HepG2 (cell line): ENCODE data around the gene TRIM15. TPM values are rescaled to one million over a fixed set of nuclear protein-coding genes. Genes with fewer than 3 reads are reported as not detected.

Experiments used
- ATAC-seq: fragments of 200-7000 bp; cut with Tn5 transposase; 3 replicates; pipeline ENCODE4 v1.9.1; 2020; ENCODE audit warnings: mild to moderate bottlenecking, moderate library complexity
- BruUV-seq: library from RNA; stranded (reverse); fragments of 400-500 nt; replicated peaks from 2 replicates; lab custom pipeline; 2021; lab: Mats Ljungman, UMichigan
- CTCF ChIA-PET: fragments of 300-600 bp; formaldehyde crosslinking; extraction: SDS; loops from one replicate; lab custom pipeline; 2021; ENCODE audit warnings: low total read pairs, inconsistent platforms, low intra/inter-chr PET ratio; lab: Yijun Ruan, JAX
- POLR2A ChIA-PET: fragments of 350-600 bp; sonication (Branson Sonifier 250); formaldehyde crosslinking; loops from one replicate; lab custom pipeline; 2020; ENCODE audit warnings: antibody characterized with exemption, inconsistent platforms; lab: Yijun Ruan, JAX
- DNase-seq: peaks from one replicate; pipeline ENCODE4 v3.0.0-alpha.2; 2015; ENCODE audit warnings: low spot score
- FAIRE-seq: peaks from 3 replicates; lab custom pipeline; 2011; peaks lifted over from hg19 to GRCh38; lab: Jason Lieb, UNC
- H2AFZ ChIP-seq: one replicate; pipeline ENCODE4 v1.6.1; 2011; ENCODE audit warnings: low read length, inconsistent platforms
- H3K27ac ChIP-seq: fragments of 300-600 bp; 3 replicates; pipeline ENCODE4 v1.8.0; 2011; ENCODE audit warnings: mixed run types, mild to moderate bottlenecking, mixed read lengths, low read length, inconsistent platforms; ENCODE audit not compliant: insufficient read depth; ENCODE audit errors: extremely low read length
- H3K27me3 ChIP-seq, 2 experiments: fragments of 200-600 bp in 1 of 2; 2 replicates in 1 of 2; 3 replicates in 1 of 2; pipeline versions ENCODE4 v1.6.0 to v1.8.0; 2011; ENCODE audit warnings: low read length in 2 of 2, mild to moderate bottlenecking in 2 of 2, moderate library complexity in 2 of 2, inconsistent platforms in 1 of 2; ENCODE audit not compliant: insufficient read depth in 2 of 2, control insufficient read depth in 1 of 2
- H3K36me3 ChIP-seq, 2 experiments: fragments of 200-600 bp in 1 of 2; replicated peaks in 1 of 2; 2 replicates in 1 of 2; 3 replicates in 1 of 2; pipeline versions ENCODE4 v1.5.1 to v1.8.0; 2011; ENCODE audit warnings: low read length in 2 of 2, inconsistent platforms in 1 of 2; ENCODE audit not compliant: insufficient read depth in 2 of 2, control insufficient read depth in 1 of 2
- H3K4me1 ChIP-seq: 2 replicates; pipeline ENCODE4 v1.5.1; 2012; ENCODE audit warnings: low read length, inconsistent platforms; ENCODE audit not compliant: insufficient read depth
- H3K4me2 ChIP-seq: 2 replicates; pipeline ENCODE4 v1.6.0; 2011; ENCODE audit warnings: low read depth, low read length, inconsistent platforms
- H3K4me3 ChIP-seq, 3 experiments: fragments of 200-600 bp in 1 of 3; sonication (generic), shearing (Covaris generic) in 1 of 3; replicated peaks in 1 of 3; 2 replicates each; pipeline ENCODE4 v1.5.1; 2011 to 2016; ENCODE audit warnings: low read length in 3 of 3, inconsistent platforms in 2 of 3, low read depth in 2 of 3, mild to moderate bottlenecking in 2 of 3, control low read depth in 1 of 3, mixed read lengths in 1 of 3; ENCODE audit not compliant: insufficient read depth in 1 of 3
- H3K79me2 ChIP-seq: one replicate; pipeline ENCODE4 v1.6.1; 2011; ENCODE audit warnings: low read length, inconsistent platforms; ENCODE audit not compliant: insufficient read depth
- H3K9ac ChIP-seq: 2 replicates; pipeline ENCODE4 v1.6.0; 2011; ENCODE audit warnings: mild to moderate bottlenecking, low read depth, low read length, inconsistent platforms; ENCODE audit not compliant: insufficient read depth
- H3K9me3 ChIP-seq: 2 replicates; pipeline ENCODE4 v1.5.1; 2012; ENCODE audit warnings: mild to moderate bottlenecking, low read length
- H4K20me1 ChIP-seq: 2 replicates; pipeline ENCODE4 v1.6.0; 2011; ENCODE audit warnings: inconsistent platforms, mild to moderate bottlenecking, low read length, moderate library complexity; ENCODE audit not compliant: insufficient read depth
- ADNP ChIP-seq: sonication (generic); formaldehyde crosslinking; IDR thresholded peaks from 2 replicates; pipeline ENCODE4 v1.4.0; 2020; ENCODE audit warnings: missing genetic modification reagents
- HOXA3 ChIP-seq: sonication (generic); formaldehyde crosslinking; IDR thresholded peaks from 2 replicates; pipeline ENCODE4 v1.5.0; 2020; ENCODE audit warnings: missing genetic modification reagents
- MAF1 ChIP-seq: sonication (generic); formaldehyde crosslinking; IDR thresholded peaks from 2 replicates; pipeline ENCODE4 v1.5.0; 2020; ENCODE audit warnings: missing genetic modification reagents, borderline replicate concordance
- NAIF1 ChIP-seq: sonication (generic); formaldehyde crosslinking; IDR thresholded peaks from 2 replicates; pipeline ENCODE4 v1.5.0; 2020; ENCODE audit warnings: mild to moderate bottlenecking, missing genetic modification reagents, borderline replicate concordance
- NFYC ChIP-seq: IDR thresholded peaks from 2 replicates; pipeline ENCODE4 v1.6.1; 2016; ENCODE audit warnings: missing genetic modification reagents, missing compliant biosample characterization
- PHF21A ChIP-seq: sonication (generic); formaldehyde crosslinking; IDR thresholded peaks from 2 replicates; pipeline ENCODE4 v1.5.0; 2020; ENCODE audit warnings: mild to moderate bottlenecking, missing genetic modification reagents
- SMARCC2 ChIP-seq: fragments of 450-650 bp; IDR thresholded peaks from 2 replicates; pipeline ENCODE4 v1.6.1; 2017; ENCODE audit warnings: antibody characterized with exemption, mild to moderate bottlenecking
- TMF1 ChIP-seq: sonication (generic); formaldehyde crosslinking; IDR thresholded peaks from 2 replicates; pipeline ENCODE4 v1.8.1; 2022; ENCODE audit warnings: low read depth, missing genetic modification reagents
- ZNF136 ChIP-seq: sonication (generic); formaldehyde crosslinking; IDR thresholded peaks from 2 replicates; pipeline ENCODE4 v1.8.1; 2022; ENCODE audit warnings: low read depth, mild to moderate bottlenecking, moderate library complexity, missing genetic modification reagents
- ZNF3 ChIP-seq: IDR thresholded peaks from 2 replicates; pipeline ENCODE4 v1.7.0; 2017; ENCODE audit warnings: inconsistent platforms
- ZNF616 ChIP-seq: sonication (generic); formaldehyde crosslinking; IDR thresholded peaks from 2 replicates; pipeline ENCODE4 v1.5.0; 2020; ENCODE audit warnings: low read depth, mild to moderate bottlenecking, missing genetic modification reagents
- ZNF703 ChIP-seq: sonication (generic); formaldehyde crosslinking; IDR thresholded peaks from 2 replicates; pipeline ENCODE4 v1.5.1; 2020; ENCODE audit warnings: missing genetic modification reagents, mild to moderate bottlenecking, moderate library complexity, borderline replicate concordance
- ZNF709 ChIP-seq: sonication (generic); formaldehyde crosslinking; IDR thresholded peaks from 2 replicates; pipeline ENCODE4 v1.5.0; 2020; ENCODE audit warnings: mild to moderate bottlenecking, missing genetic modification reagents
- WGBS: methylation state at CpG from one replicate; pipeline ENCODE4 v1.1.6; 2017; ENCODE audit warnings: low lambda C conversion rate; 5-methylcytosine and 5-hydroxymethylcytosine counted together
- in situ Hi-C: cut with HindIII; loops from 2 replicates; pipeline ENCODE4 v1.10.0; 2017; ENCODE audit warnings: low pct_unique_long_range_greater_than_20kb; ENCODE audit not compliant: extremely low pct_ligation_motif_present
- intact Hi-C: fragments of 100-400 bp; cut with micrococcal nuclease; formaldehyde crosslinking; loops from one replicate; pipeline ENCODE4 v1.10.0; 2022; ENCODE audit not compliant: unreplicated experiment
- polyA plus RNA-seq, 8 experiments: library from polyadenylated mRNA; depleted of rRNA in 3 of 8; stranded (reverse) in 7 of 8; unstranded in 1 of 8; fragments of >200 nt; fragmentation: Illumina TruSeq in 4 of 8; extraction: Trizol in 4 of 8; gene quantifications; 2 replicates each; pipeline versions ENCODE4 v1.2.1 to v1.2.3, GENCODE V29; 2011 to 2016; ENCODE audit warnings: low read depth in 4 of 8, missing spikeins in 1 of 8, mixed read lengths in 1 of 8; ENCODE audit not compliant: insufficient read depth in 1 of 8
- total RNA-seq, 5 experiments: library from RNA; depleted of rRNA; stranded (reverse); fragments of >200 nt; fragmentation: Illumina TruSeq; extraction: Trizol; gene quantifications; 2 replicates each; pipeline ENCODE4 v1.2.3, GENCODE V29; 2016; ENCODE audit warnings: low read depth in 1 of 5
- TF ChIP-seq, protein P1 (sequence below): sonication (generic); formaldehyde crosslinking; IDR thresholded peaks from 2 replicates; pipeline ENCODE4 v1.4.0; 2020; ENCODE audit warnings: mild to moderate bottlenecking, missing genetic modification reagents
- TF ChIP-seq, protein P2 (sequence below): sonication (generic); formaldehyde crosslinking; IDR thresholded peaks from 2 replicates; pipeline ENCODE4 v1.4.0; 2020; ENCODE audit warnings: missing genetic modification reagents

TRIM15 gene
- total and polyA plus RNA-seq, 2 of the 13 experiments (the other 11 are each of a cell fraction or from before 2014, with no cell fraction given), result 35.1 to 38.2 TPM

DNA sequence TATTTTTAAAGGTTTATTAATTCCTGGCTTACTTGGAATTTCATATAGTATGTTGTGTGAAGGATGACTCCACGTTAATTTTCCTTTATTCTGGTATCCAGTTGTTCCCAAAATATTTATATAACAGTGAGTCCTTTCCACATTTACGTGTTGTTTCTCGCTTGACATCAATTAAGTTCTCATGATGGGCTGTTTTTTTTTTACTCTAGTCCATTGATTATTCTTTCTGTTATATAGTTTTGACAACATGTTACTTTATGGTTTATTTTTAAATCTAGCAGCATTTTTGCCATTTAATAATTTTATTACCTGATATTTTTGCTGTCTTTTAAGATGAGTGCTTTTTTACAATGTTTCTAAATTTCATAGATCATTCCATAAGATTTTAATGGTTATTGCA, 20.7 kb upstream of the TRIM15 start:
- intact Hi-C loops, result no loop called here
- Histone ChIP-seq H3K36me3 (no peaks in the 10 kb centered on the region), H4K20me1 (no peaks in the 10 kb centered on the region), H3K9me3 (no peaks in the 10 kb centered on the region), H3K4me1 (peaks cover 36% of the 10 kb centered on the region), H3K4me3 (no peak overlapping the region), H3K4me2 (no peak overlapping the region), H2AFZ (no peak overlapping the region), H3K9ac (no peak overlapping the region), H3K27me3 (no peaks in the 10 kb centered on the region; a peak in 1 of 5 replicates), H3K79me2 (no peaks in the 10 kb centered on the region), H3K27ac (no peak overlapping the region)
- ATAC-seq, result no peak
- no peak for DNase-seq
- BruUV-seq, result no TSS peak
- in situ Hi-C loops, result no loop called here
- POLR2A ChIA-PET, result interaction anchor here (0.8 kb wide), 1 partner anchor 41 kb away, joined by 3 read pairs; no protein-coding TSS in a partner anchor
- 46% methylated on average over 3 of the region's 3 CpGs for WGBS
- CTCF ChIA-PET, result no interaction called here
- FAIRE-seq, result no peak
- TF ChIP-seq TMF1 (CRISPR knock-in tag), result no peak
- TF ChIP-seq, protein P1, sequence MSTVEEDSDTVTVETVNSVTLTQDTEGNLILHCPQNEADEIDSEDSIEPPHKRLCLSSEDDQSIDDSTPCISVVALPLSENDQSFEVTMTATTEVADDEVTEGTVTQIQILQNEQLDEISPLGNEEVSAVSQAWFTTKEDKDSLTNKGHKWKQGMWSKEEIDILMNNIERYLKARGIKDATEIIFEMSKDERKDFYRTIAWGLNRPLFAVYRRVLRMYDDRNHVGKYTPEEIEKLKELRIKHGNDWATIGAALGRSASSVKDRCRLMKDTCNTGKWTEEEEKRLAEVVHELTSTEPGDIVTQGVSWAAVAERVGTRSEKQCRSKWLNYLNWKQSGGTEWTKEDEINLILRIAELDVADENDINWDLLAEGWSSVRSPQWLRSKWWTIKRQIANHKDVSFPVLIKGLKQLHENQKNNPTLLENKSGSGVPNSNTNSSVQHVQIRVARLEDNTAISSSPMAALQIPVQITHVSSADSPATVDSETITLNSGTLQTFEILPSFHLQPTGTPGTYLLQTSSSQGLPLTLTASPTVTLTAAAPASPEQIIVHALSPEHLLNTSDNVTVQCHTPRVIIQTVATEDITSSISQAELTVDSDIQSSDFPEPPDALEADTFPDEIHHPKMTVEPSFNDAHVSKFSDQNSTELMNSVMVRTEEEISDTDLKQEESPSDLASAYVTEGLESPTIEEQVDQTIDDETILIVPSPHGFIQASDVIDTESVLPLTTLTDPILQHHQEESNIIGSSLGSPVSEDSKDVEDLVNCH (CRISPR knock-in tag), result no peak
- no peak for TF ChIP-seq PHF21A (CRISPR knock-in tag)
- no peak for TF ChIP-seq ZNF703
- no peak for TF ChIP-seq HOXA3 (CRISPR knock-in tag)
- TF ChIP-seq SMARCC2, result no peak

- Histone ChIP-seq H3K79me2 (no peaks in the 10 kb centered on the region), H3K4me1 (peaks cover 31% of the 10 kb centered on the region), H3K27me3 (no peaks in the 10 kb centered on the region; a peak in 1 of 5 replicates), H3K4me3 (no peak overlapping the region), H3K4me2 (peak overlapping the region; percentile 67), H3K9ac (no peak overlapping the region), H3K36me3 (no peaks in the 10 kb centered on the region), H2AFZ (peak overlapping the region; percentile 79), H3K9me3 (no peaks in the 10 kb centered on the region), H4K20me1 (no peaks in the 10 kb centered on the region), H3K27ac (no peak overlapping the region)
- FAIRE-seq (no peak), ATAC-seq (peak; percentile 60; the same call in 2 of the 3 replicates), DNase-seq (no peak)
- intact Hi-C loops, result no loop called here
- no TSS peak for BruUV-seq
- CTCF ChIA-PET, result no interaction called here
- WGBS, result 3% methylated on average over 2 of the region's 2 CpGs
- POLR2A ChIA-PET, result interaction anchor here (1.9 kb wide), 1 partner anchor 20 kb away, joined by 4 read pairs; no protein-coding TSS in a partner anchor
- in situ Hi-C loops, result no loop called here
- TF ChIP-seq ZNF616 (CRISPR knock-in tag) (no peak), ADNP (CRISPR knock-in tag) (no peak), MAF1 (CRISPR knock-in tag) (no peak), ZNF709 (CRISPR knock-in tag) (no peak), ZNF136 (no peak), NAIF1 (no peak), NFYC (CRISPR knock-in tag) (no peak), ZNF3 (no peak)
- TF ChIP-seq, protein P2, sequence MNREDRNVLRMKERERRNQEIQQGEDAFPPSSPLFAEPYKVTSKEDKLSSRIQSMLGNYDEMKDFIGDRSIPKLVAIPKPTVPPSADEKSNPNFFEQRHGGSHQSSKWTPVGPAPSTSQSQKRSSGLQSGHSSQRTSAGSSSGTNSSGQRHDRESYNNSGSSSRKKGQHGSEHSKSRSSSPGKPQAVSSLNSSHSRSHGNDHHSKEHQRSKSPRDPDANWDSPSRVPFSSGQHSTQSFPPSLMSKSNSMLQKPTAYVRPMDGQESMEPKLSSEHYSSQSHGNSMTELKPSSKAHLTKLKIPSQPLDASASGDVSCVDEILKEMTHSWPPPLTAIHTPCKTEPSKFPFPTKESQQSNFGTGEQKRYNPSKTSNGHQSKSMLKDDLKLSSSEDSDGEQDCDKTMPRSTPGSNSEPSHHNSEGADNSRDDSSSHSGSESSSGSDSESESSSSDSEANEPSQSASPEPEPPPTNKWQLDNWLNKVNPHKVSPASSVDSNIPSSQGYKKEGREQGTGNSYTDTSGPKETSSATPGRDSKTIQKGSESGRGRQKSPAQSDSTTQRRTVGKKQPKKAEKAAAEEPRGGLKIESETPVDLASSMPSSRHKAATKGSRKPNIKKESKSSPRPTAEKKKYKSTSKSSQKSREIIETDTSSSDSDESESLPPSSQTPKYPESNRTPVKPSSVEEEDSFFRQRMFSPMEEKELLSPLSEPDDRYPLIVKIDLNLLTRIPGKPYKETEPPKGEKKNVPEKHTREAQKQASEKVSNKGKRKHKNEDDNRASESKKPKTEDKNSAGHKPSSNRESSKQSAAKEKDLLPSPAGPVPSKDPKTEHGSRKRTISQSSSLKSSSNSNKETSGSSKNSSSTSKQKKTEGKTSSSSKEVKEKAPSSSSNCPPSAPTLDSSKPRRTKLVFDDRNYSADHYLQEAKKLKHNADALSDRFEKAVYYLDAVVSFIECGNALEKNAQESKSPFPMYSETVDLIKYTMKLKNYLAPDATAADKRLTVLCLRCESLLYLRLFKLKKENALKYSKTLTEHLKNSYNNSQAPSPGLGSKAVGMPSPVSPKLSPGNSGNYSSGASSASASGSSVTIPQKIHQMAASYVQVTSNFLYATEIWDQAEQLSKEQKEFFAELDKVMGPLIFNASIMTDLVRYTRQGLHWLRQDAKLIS (CRISPR knock-in tag), result no peak
Observed at GRCh38 chr6:30143780-30144179, 19.6 kb upstream of the TRIM15 start.
